Measurements from ENCODE around the gene GALNT15. TPM values are rescaled to one million over a fixed set of nuclear protein-coding genes. Genes with fewer than 3 reads are reported as not detected.

GALNT15 gene
- polyA plus RNA-seq, 1 donor (not counting 4 experiments of a cell fraction or from before 2014, with no cell fraction given): not detected

GRCh38 chr3:16140116-16140893 lies 34.2 kb upstream of the GALNT15 start:
- dilution Hi-C loops (cut with MboI; ENCODE audit: extremely low pct_ligation_motif_present, low sequenced_read_pairs): no loop called here
- Histone ChIP-seq H2AFZ (ENCODE audit: control insufficient read depth, low read length) (peak overlapping the region; percentile 10), H3K4me3 (ENCODE audit: control insufficient read depth in 2 of 3, extremely low read depth in 1 of 3, insufficient read depth in 2 of 3, low read depth in 1 of 3, low read length in 3 of 3) (no peak overlapping the region), H3K9ac (ENCODE audit: control insufficient read depth, extremely low read depth, insufficient read depth, low read length) (no peak overlapping the region), H3K4me1 (ENCODE audit: control insufficient read depth, extremely low read depth, insufficient read depth, low read length) (peaks cover 11% of the 10 kb centered on the region), H3K79me2 (ENCODE audit: control insufficient read depth, insufficient read depth, low read length) (no peaks in the 10 kb centered on the region), H3K9me3 (ENCODE audit: control insufficient read depth, low read depth, low read length) (peaks cover 3% of the 10 kb centered on the region), H3K27ac (ENCODE audit: control insufficient read depth, insufficient read depth, low read length) (peak overlapping the region; percentile 26), H4K20me1 (ENCODE audit: control insufficient read depth, extremely low read depth, insufficient read depth, low read length) (no peaks in the 10 kb centered on the region), H3K36me3 (ENCODE audit: control insufficient read depth in 2 of 2, extremely low read depth in 1 of 2, insufficient read depth in 2 of 2, low read length in 2 of 2) (no peaks in the 10 kb centered on the region), H3K9me1 (ENCODE audit: control insufficient read depth, extremely low read depth, insufficient read depth, low read length) (no peaks in the 10 kb centered on the region), H3K27me3 (ENCODE audit: control insufficient read depth, extremely low read depth, insufficient read depth, low read length) (no peaks in the 10 kb centered on the region), H3K4me2 (ENCODE audit: control insufficient read depth, extremely low read depth, insufficient read depth, low read depth, low read length) (peak overlapping the region; percentile 11)
- DNase-seq (ENCODE audit: low read depth, low spot score) (no peak), FAIRE-seq (no peak)
- TF ChIP-seq EZH2 (IDR thresholded peaks at IDR 0.05; ENCODE audit: low read length): no peak
- TF ChIP-seq CTCF (optimal IDR thresholded peaks at IDR 0.05 in 1 of 3, IDR thresholded peaks at IDR 0.05 in 1 of 3, conservative IDR thresholded peaks at IDR 0.05 in 1 of 3; ENCODE audit: extremely low read depth in 1 of 3, insufficient read depth in 2 of 3, low read length in 3 of 3): no peak

DNA sequence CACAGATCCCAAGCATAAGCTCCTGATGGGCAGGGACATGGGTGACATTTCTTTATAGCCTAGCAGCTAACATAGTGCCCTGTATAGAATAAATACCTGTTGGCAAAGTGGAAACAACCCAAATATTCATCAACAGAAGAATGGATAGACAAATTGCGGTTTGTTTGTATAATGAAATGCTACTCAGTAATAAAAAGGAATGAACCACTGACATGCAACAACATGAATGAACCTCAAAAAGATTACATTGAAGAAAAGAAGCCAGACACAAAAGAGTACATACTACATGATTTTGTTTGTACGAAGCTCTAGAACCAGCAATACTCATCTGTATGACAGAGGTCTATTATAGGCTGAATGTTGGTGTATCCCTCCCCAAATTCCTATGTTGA lies 33.6 kb upstream of the GALNT15 start:
- DNase-seq (ENCODE audit: low read depth, low spot score) (no peak), FAIRE-seq (no peak)
- H3K9ac ChIP-seq (ENCODE audit: control insufficient read depth, extremely low read depth, insufficient read depth, low read length): no peak overlapping the region
- TF ChIP-seq EZH2 (IDR thresholded peaks at IDR 0.05; ENCODE audit: low read length) (no peak), CTCF (optimal IDR thresholded peaks at IDR 0.05 in 1 of 3, IDR thresholded peaks at IDR 0.05 in 1 of 3, conservative IDR thresholded peaks at IDR 0.05 in 1 of 3; ENCODE audit: extremely low read depth in 1 of 3, insufficient read depth in 2 of 3, low read length in 3 of 3) (no peak)
- peaks cover 11% of the 10 kb centered on the region for H3K4me1 ChIP-seq (ENCODE audit: control insufficient read depth, extremely low read depth, insufficient read depth, low read length)
- no peak overlapping the region for H3K4me2 ChIP-seq (ENCODE audit: control insufficient read depth, extremely low read depth, insufficient read depth, low read depth, low read length)
- H3K4me3 ChIP-seq (ENCODE audit: control insufficient read depth in 2 of 3, extremely low read depth in 1 of 3, insufficient read depth in 2 of 3, low read depth in 1 of 3, low read length in 3 of 3): no peak overlapping the region
- peaks cover 3% of the 10 kb centered on the region for H3K9me3 ChIP-seq (ENCODE audit: control insufficient read depth, low read depth, low read length)
- no peaks in the 10 kb centered on the region for H4K20me1 ChIP-seq (ENCODE audit: control insufficient read depth, extremely low read depth, insufficient read depth, low read length)
- dilution Hi-C loops (cut with MboI; ENCODE audit: extremely low pct_ligation_motif_present, low sequenced_read_pairs): no loop called here
- no peak overlapping the region for H3K27ac ChIP-seq (ENCODE audit: control insufficient read depth, insufficient read depth, low read length)
- no peaks in the 10 kb centered on the region for H3K27me3 ChIP-seq (ENCODE audit: control insufficient read depth, extremely low read depth, insufficient read depth, low read length)
- H3K9me1 ChIP-seq (ENCODE audit: control insufficient read depth, extremely low read depth, insufficient read depth, low read length): no peaks in the 10 kb centered on the region
- H3K36me3 ChIP-seq (ENCODE audit: control insufficient read depth in 2 of 2, extremely low read depth in 1 of 2, insufficient read depth in 2 of 2, low read length in 2 of 2): no peaks in the 10 kb centered on the region
- H2AFZ ChIP-seq (ENCODE audit: control insufficient read depth, low read length): no peak overlapping the region
- no peaks in the 10 kb centered on the region for H3K79me2 ChIP-seq (ENCODE audit: control insufficient read depth, insufficient read depth, low read length)

Measured in keratinocyte (primary cell).